SK-N-SH (cell line): ENCODE results near the gene MRPS21. TPM values are rescaled to one million over a fixed set of nuclear protein-coding genes. Genes with fewer than 3 reads are reported as not detected.
"Not testable (repeated sequence)": the region's sequence is repeated elsewhere in the genome, so short reads cannot be mapped to it uniquely, and the experiment has no call there.

Experiments used
- CTCF ChIA-PET: fragments of 300-600, 350-600 bp; formaldehyde crosslinking; extraction: SDS; loops from one replicate; lab custom pipeline; 2021; lab: Yijun Ruan, JAX
- POLR2A ChIA-PET: fragments of 350-600 bp; sonication (Branson Sonifier 250); formaldehyde crosslinking; extraction: SDS; loops from one replicate; lab custom pipeline; 2020; ENCODE audit warnings: antibody characterized with exemption, inconsistent platforms; lab: Yijun Ruan, JAX
- DNase-seq: peaks from one replicate; pipeline ENCODE4 v3.0.0; 2012
- H2AFZ ChIP-seq: fragments of 200-600 bp; sonication (generic); 2 replicates; pipeline ENCODE4 v1.8.1; 2016; ENCODE audit warnings: antibody characterized with exemption, mild to moderate bottlenecking, low read depth
- H3F3A ChIP-seq: fragments of 200-600 bp; sonication (generic); replicated peaks from 2 replicates; pipeline ENCODE3; 2016; ENCODE audit warnings: antibody characterized with exemption, mild to moderate bottlenecking; ENCODE audit not compliant: insufficient read depth
- H3K27ac ChIP-seq, 2 experiments: fragments of 200-500 bp in 1 of 2; fragments of 200-600 bp in 1 of 2; sonication (Bioruptor generic) in 1 of 2; sonication (generic), shearing (Covaris generic) in 1 of 2; 2 replicates each; pipeline versions ENCODE4 v1.5.1 to v1.6.1; 2014 to 2016; ENCODE audit warnings: low read depth in 2 of 2, inconsistent platforms in 1 of 2, low read length in 1 of 2, mild to moderate bottlenecking in 1 of 2, mixed read lengths in 1 of 2
- H3K27me3 ChIP-seq: fragments of 200-600 bp; sonication (generic), shearing (Covaris generic); 2 replicates; pipeline ENCODE4 v1.6.1; 2016; ENCODE audit warnings: mixed run types; ENCODE audit not compliant: insufficient read depth
- H3K36me3 ChIP-seq, 2 experiments: fragments of 200-500 bp in 1 of 2; fragments of 200-600 bp in 1 of 2; sonication (Bioruptor generic) in 1 of 2; sonication (generic) in 1 of 2; replicated peaks in 1 of 2; 2 replicates each; pipeline versions ENCODE3 to v1.5.1; 2014 to 2016; ENCODE audit warnings: low read length in 1 of 2, mild to moderate bottlenecking in 1 of 2; ENCODE audit not compliant: insufficient read depth in 2 of 2, control insufficient read depth in 1 of 2
- H3K4me1 ChIP-seq, 2 experiments: fragments of 200-500 bp in 1 of 2; fragments of 200-600 bp in 1 of 2; sonication (Bioruptor generic) in 1 of 2; sonication (generic), shearing (Covaris generic) in 1 of 2; 2 replicates each; pipeline versions ENCODE4 v1.5.1 to v1.6.1; 2014 to 2016; ENCODE audit warnings: low read depth in 1 of 2, low read length in 1 of 2, mixed run types in 1 of 2; ENCODE audit not compliant: insufficient read depth in 2 of 2, control insufficient read depth in 1 of 2
- H3K4me2 ChIP-seq: fragments of 200-600 bp; sonication (generic), shearing (Covaris generic); 2 replicates; pipeline ENCODE4 v1.6.1; 2017; ENCODE audit warnings: mixed run types
- H3K4me3 ChIP-seq, 2 experiments: fragments of 200-500 bp in 1 of 2; fragments of 200-600 bp in 1 of 2; sonication (Bioruptor generic) in 1 of 2; sonication (generic), shearing (Covaris generic) in 1 of 2; 2 replicates each; pipeline versions ENCODE4 v1.5.1 to v1.8.1; 2014 to 2016; ENCODE audit warnings: low read depth in 2 of 2, inconsistent platforms in 1 of 2, low read length in 1 of 2, mild to moderate bottlenecking in 1 of 2, mixed read lengths in 1 of 2, moderate library complexity in 1 of 2
- H3K79me2 ChIP-seq: fragments of 200-600 bp; sonication (generic); 2 replicates; pipeline ENCODE4 v1.8.1; 2017; ENCODE audit warnings: mild to moderate bottlenecking; ENCODE audit not compliant: insufficient read depth
- H3K9ac ChIP-seq: fragments of 200-600 bp; sonication (generic); 2 replicates; pipeline ENCODE4 v1.6.1; 2017; ENCODE audit warnings: mixed run types
- H3K9me2 ChIP-seq: fragments of 200-600 bp; sonication (generic); 2 replicates; pipeline ENCODE4 v1.6.1; 2017; ENCODE audit warnings: mixed run types
- H3K9me3 ChIP-seq: fragments of 200-600 bp; sonication (generic); 2 replicates; pipeline ENCODE4 v1.6.1; 2017; ENCODE audit warnings: mixed run types, mild to moderate bottlenecking, moderate library complexity
- H4K20me1 ChIP-seq: fragments of 200-600 bp; sonication (generic); 2 replicates; pipeline ENCODE4 v1.6.1; 2017; ENCODE audit warnings: mild to moderate bottlenecking, mixed run types; ENCODE audit not compliant: insufficient read depth
- ELF1 ChIP-seq: IDR thresholded peaks from 2 replicates; pipeline ENCODE4 v1.4.0; 2012
- EZH2phosphoT487 ChIP-seq: fragments of 200-600 bp; sonication (generic); IDR thresholded peaks from 2 replicates; pipeline ENCODE4 v1.6.1; 2017; ENCODE audit warnings: low read depth, mixed run types, mild to moderate bottlenecking, antibody characterized with exemption, moderate library complexity, borderline replicate concordance
- FOXJ3 ChIP-seq: sonication (generic); formaldehyde crosslinking; IDR thresholded peaks from 2 replicates; pipeline ENCODE4 v1.5.1; 2020; ENCODE audit warnings: mild to moderate bottlenecking, missing genetic modification reagents
- GABPA ChIP-seq: IDR thresholded peaks from 2 replicates; pipeline ENCODE4 v1.4.0; 2012; ENCODE audit warnings: low read depth, mild to moderate bottlenecking
- MXI1 ChIP-seq: IDR thresholded peaks from 2 replicates; pipeline ENCODE4 v1.6.1; 2012; ENCODE audit warnings: mild to moderate bottlenecking, low read depth, low read length, improper control_type of control experiment
- NFIC ChIP-seq: IDR thresholded peaks from 2 replicates; pipeline ENCODE4 v1.4.0; 2012; ENCODE audit warnings: borderline replicate concordance
- POLR2AphosphoS5 ChIP-seq: IDR thresholded peaks from 2 replicates; pipeline ENCODE4 v1.6.1; 2012; ENCODE audit warnings: low read depth, low read length
- SIN3A ChIP-seq: IDR thresholded peaks from 2 replicates; pipeline ENCODE4 v1.6.1; 2012; ENCODE audit warnings: low read depth, mild to moderate bottlenecking, low read length, moderate library complexity, borderline replicate concordance
- SMC3 ChIP-seq: IDR thresholded peaks from 2 replicates; pipeline ENCODE4 v1.6.1; 2012; ENCODE audit warnings: low read depth, low read length, improper control_type of control experiment
- TAF1 ChIP-seq: IDR thresholded peaks from 2 replicates; pipeline ENCODE4 v1.6.1; 2012; ENCODE audit warnings: low read depth, mild to moderate bottlenecking, low read length, moderate library complexity, borderline replicate concordance
- TCF12 ChIP-seq: IDR thresholded peaks from 2 replicates; pipeline ENCODE4 v1.4.0; 2012
- TEAD4 ChIP-seq: IDR thresholded peaks from 2 replicates; pipeline ENCODE4 v1.4.0; 2012; ENCODE audit warnings: mild to moderate bottlenecking, borderline replicate concordance; ENCODE audit not compliant: insufficient read depth
- YY1 ChIP-seq: IDR thresholded peaks from 2 replicates; pipeline ENCODE4 v1.4.0; 2012; ENCODE audit warnings: low read depth, mild to moderate bottlenecking
- WGBS: methylation state at CpG from one replicate; pipeline ENCODE4 v1.1.6; 2017; ENCODE audit warnings: low lambda C conversion rate; 5-methylcytosine and 5-hydroxymethylcytosine counted together
- polyA plus RNA-seq, 3 experiments: library from polyadenylated mRNA; depleted of rRNA; stranded (reverse); fragments of >200 nt; gene quantifications; 2 replicates each; pipeline ENCODE4 v1.2.3, GENCODE V29; 2012
- TF ChIP-seq, protein P1 (sequence below): fragments of 200-600 bp; sonication (generic); IDR thresholded peaks from 2 replicates; pipeline ENCODE4 v1.6.1; 2017; ENCODE audit warnings: antibody characterized with exemption, mild to moderate bottlenecking, moderate library complexity
- TF ChIP-seq, protein P2 (sequence below): IDR thresholded peaks from 2 replicates; pipeline ENCODE4 v1.4.0; 2012; ENCODE audit warnings: low read depth
- TF ChIP-seq, protein P3 (sequence below): IDR thresholded peaks from 2 replicates; pipeline ENCODE4 v1.4.0; 2012; ENCODE audit warnings: low read depth, borderline replicate concordance
- TF ChIP-seq, protein P4 (sequence below): fragments of 150-350 bp; IDR thresholded peaks from 2 replicates; pipeline ENCODE4 v1.6.1; 2017; ENCODE audit warnings: antibody characterized with exemption, low read length, low read depth, borderline replicate concordance
- TF ChIP-seq, protein P5 (sequence below): IDR thresholded peaks from 2 replicates; pipeline ENCODE4 v1.4.0; 2012; ENCODE audit warnings: low read depth, borderline replicate concordance

Gene MRPS21
- polyA plus RNA-seq, 1 of the 3 experiments (the other 2 are of a cell fraction), result 136 TPM

DNA sequence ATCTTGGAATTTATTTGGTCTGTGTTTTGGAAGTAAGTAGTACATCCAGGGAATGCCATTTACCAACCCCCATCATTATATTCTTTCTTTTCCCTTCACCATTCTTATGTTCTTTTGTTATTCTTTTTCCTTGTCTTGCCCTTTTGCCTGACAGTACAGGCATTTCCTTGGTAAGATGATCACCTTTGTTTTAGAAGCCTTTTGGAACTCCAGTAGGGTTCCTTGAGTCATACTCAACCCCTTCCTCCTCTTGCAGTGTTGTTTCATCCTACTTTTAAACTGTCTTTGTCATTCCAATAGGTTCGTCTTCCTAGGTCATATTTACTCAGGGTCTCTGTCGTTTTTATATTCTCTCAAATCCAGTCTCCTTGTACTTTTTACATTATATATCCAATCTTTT is 9.2 kb downstream of the MRPS21 start:
- 89% methylated on average over 2 of the region's 2 CpGs for WGBS
- H3K36me3 ChIP-seq, result peaks cover 45 to 53% of the 10 kb centered on the region in 2 experiments

DNA sequence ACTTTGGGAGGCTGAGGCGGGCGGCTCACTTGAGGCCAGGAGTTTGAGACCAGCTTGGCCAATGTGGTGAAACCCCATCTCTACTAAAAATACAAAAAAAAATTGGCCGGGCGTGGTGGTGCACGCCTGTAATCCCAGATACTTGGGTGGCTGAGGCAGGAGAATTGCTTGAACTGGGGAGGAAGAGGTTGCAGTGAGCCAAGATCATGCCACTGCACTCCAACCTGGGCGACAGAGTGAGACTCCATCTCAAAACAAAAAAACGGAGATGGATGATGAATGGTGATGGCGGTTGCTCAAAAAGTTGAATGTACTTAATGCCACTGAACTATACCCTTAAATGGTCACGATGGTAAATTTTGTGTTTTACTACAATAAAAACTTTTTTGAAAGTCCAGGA is 14.9 kb downstream of the MRPS21 start:
- H3K4me3 ChIP-seq, H3K4me2 ChIP-seq, H3K79me2 ChIP-seq, H3K27ac ChIP-seq, H2AFZ ChIP-seq, H4K20me1 ChIP-seq, H3K27me3 ChIP-seq, POLR2A ChIA-PET, H3K9ac ChIP-seq, H3K4me1 ChIP-seq, H3K9me2 ChIP-seq, H3K9me3 ChIP-seq, CTCF ChIA-PET, DNase-seq: not testable (repeated sequence)
- Histone ChIP-seq H3K36me3 (peaks cover 15 to 19% of the 10 kb centered on the region in 2 experiments), H3F3A (peaks cover 17% of the 10 kb centered on the region)
- 98% methylated on average over 9 of the region's 9 CpGs for WGBS

More for the DNA sequence above, 9.2 kb downstream of the MRPS21 start:
- Histone ChIP-seq H3F3A (peaks cover 8% of the 10 kb centered on the region), H3K9ac (no peak overlapping the region), H3K9me3 (no peaks in the 10 kb centered on the region), H3K9me2 (no peaks in the 10 kb centered on the region), H4K20me1 (peaks cover 3% of the 10 kb centered on the region; the same call in 1 of the 2 replicates), H3K27me3 (no peaks in the 10 kb centered on the region), H3K27ac (no peak overlapping the region), H3K4me2 (no peak overlapping the region), H3K4me3 (no peak overlapping the region), H2AFZ (no peak overlapping the region), H3K4me1 (no peaks in the 10 kb centered on the region; a peak in 1 of 4 replicates), H3K79me2 (peaks cover 33% of the 10 kb centered on the region; the same call in 1 of the 2 replicates)
- DNase-seq, result no peak
- POLR2A ChIA-PET, result interaction anchor here (0.6 kb wide), 1 partner anchor 13 kb away, joined by 3 read pairs; no protein-coding TSS in a partner anchor
- CTCF ChIA-PET, result interaction anchor here (1.9 kb wide), 1 partner anchor 47 kb away, joined by 7 read pairs; no protein-coding TSS in a partner anchor
- TF ChIP-seq TAF1 (no peak), TCF12 (no peak), ELF1 (no peak), EZH2phosphoT487 (no peak), GABPA (no peak), SMC3 (no peak), MXI1 (no peak), NFIC (no peak), TEAD4 (no peak), POLR2AphosphoS5 (no peak), YY1 (no peak), SIN3A (no peak), FOXJ3 (no peak)
- TF ChIP-seq, protein P1, sequence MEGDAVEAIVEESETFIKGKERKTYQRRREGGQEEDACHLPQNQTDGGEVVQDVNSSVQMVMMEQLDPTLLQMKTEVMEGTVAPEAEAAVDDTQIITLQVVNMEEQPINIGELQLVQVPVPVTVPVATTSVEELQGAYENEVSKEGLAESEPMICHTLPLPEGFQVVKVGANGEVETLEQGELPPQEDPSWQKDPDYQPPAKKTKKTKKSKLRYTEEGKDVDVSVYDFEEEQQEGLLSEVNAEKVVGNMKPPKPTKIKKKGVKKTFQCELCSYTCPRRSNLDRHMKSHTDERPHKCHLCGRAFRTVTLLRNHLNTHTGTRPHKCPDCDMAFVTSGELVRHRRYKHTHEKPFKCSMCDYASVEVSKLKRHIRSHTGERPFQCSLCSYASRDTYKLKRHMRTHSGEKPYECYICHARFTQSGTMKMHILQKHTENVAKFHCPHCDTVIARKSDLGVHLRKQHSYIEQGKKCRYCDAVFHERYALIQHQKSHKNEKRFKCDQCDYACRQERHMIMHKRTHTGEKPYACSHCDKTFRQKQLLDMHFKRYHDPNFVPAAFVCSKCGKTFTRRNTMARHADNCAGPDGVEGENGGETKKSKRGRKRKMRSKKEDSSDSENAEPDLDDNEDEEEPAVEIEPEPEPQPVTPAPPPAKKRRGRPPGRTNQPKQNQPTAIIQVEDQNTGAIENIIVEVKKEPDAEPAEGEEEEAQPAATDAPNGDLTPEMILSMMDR, result no peak
- TF ChIP-seq, protein P2, sequence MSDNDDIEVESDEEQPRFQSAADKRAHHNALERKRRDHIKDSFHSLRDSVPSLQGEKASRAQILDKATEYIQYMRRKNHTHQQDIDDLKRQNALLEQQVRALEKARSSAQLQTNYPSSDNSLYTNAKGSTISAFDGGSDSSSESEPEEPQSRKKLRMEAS, result no peak
- TF ChIP-seq, protein P3, sequence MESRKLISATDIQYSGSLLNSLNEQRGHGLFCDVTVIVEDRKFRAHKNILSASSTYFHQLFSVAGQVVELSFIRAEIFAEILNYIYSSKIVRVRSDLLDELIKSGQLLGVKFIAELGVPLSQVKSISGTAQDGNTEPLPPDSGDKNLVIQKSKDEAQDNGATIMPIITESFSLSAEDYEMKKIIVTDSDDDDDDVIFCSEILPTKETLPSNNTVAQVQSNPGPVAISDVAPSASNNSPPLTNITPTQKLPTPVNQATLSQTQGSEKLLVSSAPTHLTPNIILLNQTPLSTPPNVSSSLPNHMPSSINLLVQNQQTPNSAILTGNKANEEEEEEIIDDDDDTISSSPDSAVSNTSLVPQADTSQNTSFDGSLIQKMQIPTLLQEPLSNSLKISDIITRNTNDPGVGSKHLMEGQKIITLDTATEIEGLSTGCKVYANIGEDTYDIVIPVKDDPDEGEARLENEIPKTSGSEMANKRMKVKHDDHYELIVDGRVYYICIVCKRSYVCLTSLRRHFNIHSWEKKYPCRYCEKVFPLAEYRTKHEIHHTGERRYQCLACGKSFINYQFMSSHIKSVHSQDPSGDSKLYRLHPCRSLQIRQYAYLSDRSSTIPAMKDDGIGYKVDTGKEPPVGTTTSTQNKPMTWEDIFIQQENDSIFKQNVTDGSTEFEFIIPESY, result no peak
- TF ChIP-seq, protein P4, sequence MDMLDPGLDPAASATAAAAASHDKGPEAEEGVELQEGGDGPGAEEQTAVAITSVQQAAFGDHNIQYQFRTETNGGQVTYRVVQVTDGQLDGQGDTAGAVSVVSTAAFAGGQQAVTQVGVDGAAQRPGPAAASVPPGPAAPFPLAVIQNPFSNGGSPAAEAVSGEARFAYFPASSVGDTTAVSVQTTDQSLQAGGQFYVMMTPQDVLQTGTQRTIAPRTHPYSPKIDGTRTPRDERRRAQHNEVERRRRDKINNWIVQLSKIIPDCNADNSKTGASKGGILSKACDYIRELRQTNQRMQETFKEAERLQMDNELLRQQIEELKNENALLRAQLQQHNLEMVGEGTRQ, result no peak
- TF ChIP-seq, protein P5, sequence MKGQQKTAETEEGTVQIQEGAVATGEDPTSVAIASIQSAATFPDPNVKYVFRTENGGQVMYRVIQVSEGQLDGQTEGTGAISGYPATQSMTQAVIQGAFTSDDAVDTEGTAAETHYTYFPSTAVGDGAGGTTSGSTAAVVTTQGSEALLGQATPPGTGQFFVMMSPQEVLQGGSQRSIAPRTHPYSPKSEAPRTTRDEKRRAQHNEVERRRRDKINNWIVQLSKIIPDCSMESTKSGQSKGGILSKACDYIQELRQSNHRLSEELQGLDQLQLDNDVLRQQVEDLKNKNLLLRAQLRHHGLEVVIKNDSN, result no peak
